Measurements from ENCODE around the gene RNGTT.

Gene RNGTT

GRCh38 chr6:88650979-88651378 is 312.4 kb downstream of the RNGTT start:
- Histone ChIP-seq H3K36me3 (ENCODE audit: control insufficient read depth, insufficient read depth, low read length) (no peaks in the 10 kb centered on the region), H3K4me3 (ENCODE audit: low read depth, low read length) (no peak overlapping the region), H3K27me3 (ENCODE audit: control insufficient read depth, insufficient read depth, low read length) (no peaks in the 10 kb centered on the region), H3K9ac (no peak overlapping the region), H3K79me2 (peaks cover 2% of the 10 kb centered on the region), H3K4me1 (peaks cover 2% of the 10 kb centered on the region), H3K27ac (no peak overlapping the region), H3K9me3 (ENCODE audit: control insufficient read depth, low read length) (no peaks in the 10 kb centered on the region), H3K4me2 (ENCODE audit: low read length) (no peak overlapping the region), H2AFZ (no peak overlapping the region)
- TF ChIP-seq, protein P1, sequence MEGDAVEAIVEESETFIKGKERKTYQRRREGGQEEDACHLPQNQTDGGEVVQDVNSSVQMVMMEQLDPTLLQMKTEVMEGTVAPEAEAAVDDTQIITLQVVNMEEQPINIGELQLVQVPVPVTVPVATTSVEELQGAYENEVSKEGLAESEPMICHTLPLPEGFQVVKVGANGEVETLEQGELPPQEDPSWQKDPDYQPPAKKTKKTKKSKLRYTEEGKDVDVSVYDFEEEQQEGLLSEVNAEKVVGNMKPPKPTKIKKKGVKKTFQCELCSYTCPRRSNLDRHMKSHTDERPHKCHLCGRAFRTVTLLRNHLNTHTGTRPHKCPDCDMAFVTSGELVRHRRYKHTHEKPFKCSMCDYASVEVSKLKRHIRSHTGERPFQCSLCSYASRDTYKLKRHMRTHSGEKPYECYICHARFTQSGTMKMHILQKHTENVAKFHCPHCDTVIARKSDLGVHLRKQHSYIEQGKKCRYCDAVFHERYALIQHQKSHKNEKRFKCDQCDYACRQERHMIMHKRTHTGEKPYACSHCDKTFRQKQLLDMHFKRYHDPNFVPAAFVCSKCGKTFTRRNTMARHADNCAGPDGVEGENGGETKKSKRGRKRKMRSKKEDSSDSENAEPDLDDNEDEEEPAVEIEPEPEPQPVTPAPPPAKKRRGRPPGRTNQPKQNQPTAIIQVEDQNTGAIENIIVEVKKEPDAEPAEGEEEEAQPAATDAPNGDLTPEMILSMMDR (IDR thresholded peaks at IDR 0.05), result no peak

- H3K27ac ChIP-seq, result no peak overlapping the region
- no peaks in the 10 kb centered on the region for H3K27me3 ChIP-seq (ENCODE audit: control insufficient read depth, insufficient read depth, low read length)
- H3K9me3 ChIP-seq (ENCODE audit: control insufficient read depth, low read length), result no peaks in the 10 kb centered on the region
- H3K79me2 ChIP-seq, result peaks cover 2% of the 10 kb centered on the region
- no peak overlapping the region for H2AFZ ChIP-seq
- TF ChIP-seq, protein P1 (IDR thresholded peaks at IDR 0.05), result no peak
- no peak overlapping the region for H3K9ac ChIP-seq
- H3K4me2 ChIP-seq (ENCODE audit: low read length), result no peak overlapping the region
- H3K4me1 ChIP-seq, result peaks cover 2% of the 10 kb centered on the region
- no peaks in the 10 kb centered on the region for H3K36me3 ChIP-seq (ENCODE audit: control insufficient read depth, insufficient read depth, low read length)
- H3K4me3 ChIP-seq (ENCODE audit: low read depth, low read length), result no peak overlapping the region
Observed at GRCh38 chr6:88650029-88650619, 313.3 kb downstream of the RNGTT start.

GRCh38 chr6:88641178-88641903 is 322.1 kb downstream of the RNGTT start:
- no peaks in the 10 kb centered on the region for H3K36me3 ChIP-seq (ENCODE audit: control insufficient read depth, insufficient read depth, low read length)
- no peak overlapping the region for H3K27ac ChIP-seq
- H3K4me3 ChIP-seq (ENCODE audit: low read depth, low read length), result no peak overlapping the region
- TF ChIP-seq, protein P1 (IDR thresholded peaks at IDR 0.05), result no peak
- no peaks in the 10 kb centered on the region for H3K9me3 ChIP-seq (ENCODE audit: control insufficient read depth, low read length)
- H3K4me1 ChIP-seq, result no peaks in the 10 kb centered on the region
- H3K9ac ChIP-seq, result no peak overlapping the region
- no peaks in the 10 kb centered on the region for H3K79me2 ChIP-seq
- no peak overlapping the region for H3K4me2 ChIP-seq (ENCODE audit: low read length)
- H2AFZ ChIP-seq, result no peak overlapping the region
- H3K27me3 ChIP-seq (ENCODE audit: control insufficient read depth, insufficient read depth, low read length), result no peaks in the 10 kb centered on the region

DNA sequence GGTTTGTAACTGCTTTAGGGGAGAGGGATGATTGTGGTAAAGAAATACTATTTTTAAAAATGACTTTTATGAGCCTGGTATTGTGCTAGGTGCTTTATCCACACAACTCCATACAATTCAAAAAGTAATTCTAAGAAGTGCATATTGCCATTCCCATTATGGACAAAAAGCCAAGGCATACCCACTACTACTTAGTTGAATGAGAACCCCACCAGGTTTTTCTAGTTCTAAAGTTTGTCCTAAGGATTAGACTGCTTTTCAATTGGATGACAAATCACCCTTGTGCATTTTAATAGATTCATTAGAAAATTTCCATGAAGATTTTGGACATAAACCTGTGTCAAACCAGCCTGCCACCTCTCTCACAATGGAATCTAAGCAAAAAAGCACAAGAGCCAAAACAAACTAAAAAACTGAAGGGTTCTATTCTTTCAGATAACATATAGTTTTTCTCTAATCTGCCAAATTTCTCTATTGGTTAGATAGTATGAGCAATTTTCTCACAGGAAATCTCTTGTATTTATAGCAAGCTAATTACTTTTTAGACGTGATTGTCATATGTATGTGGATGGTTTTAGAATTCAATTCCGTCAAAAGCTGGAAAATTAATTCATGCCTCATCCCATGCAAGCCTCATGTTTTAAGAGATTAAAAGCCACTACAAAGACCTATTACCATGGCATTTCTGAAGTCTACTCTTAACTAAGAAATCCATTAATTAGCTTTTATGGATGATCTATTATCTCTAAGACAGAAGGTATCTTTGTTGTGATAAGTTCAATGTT is 325.5 kb downstream of the RNGTT start:
- Histone ChIP-seq H3K36me3 (ENCODE audit: control insufficient read depth, insufficient read depth, low read length) (no peaks in the 10 kb centered on the region), H3K4me2 (ENCODE audit: low read length) (no peak overlapping the region), H3K27ac (no peak overlapping the region), H3K9ac (no peak overlapping the region), H3K4me3 (ENCODE audit: low read depth, low read length) (no peak overlapping the region), H3K4me1 (no peaks in the 10 kb centered on the region), H3K27me3 (ENCODE audit: control insufficient read depth, insufficient read depth, low read length) (no peaks in the 10 kb centered on the region), H3K79me2 (no peaks in the 10 kb centered on the region), H3K9me3 (ENCODE audit: control insufficient read depth, low read length) (no peaks in the 10 kb centered on the region), H2AFZ (no peak overlapping the region)
- TF ChIP-seq, protein P1 (IDR thresholded peaks at IDR 0.05), result no peak

Data from parathyroid adenoma (tissue), 2 donors.